NCI-H2107 treated with DMSO at 0.1 percent for 48 hours (cell line): ENCODE results near the gene KCNAB1.

ENCODE experiments used
- DNase-seq: peaks from one replicate; lab custom pipeline; 2025; ENCODE audit not compliant: unreplicated experiment; lab: John Stamatoyannopoulos, UW

Gene KCNAB1

GRCh38 chr3:156527060-156527459 is 406.7 kb downstream of the KCNAB1 start:
- DNase-seq: no peak

DNA sequence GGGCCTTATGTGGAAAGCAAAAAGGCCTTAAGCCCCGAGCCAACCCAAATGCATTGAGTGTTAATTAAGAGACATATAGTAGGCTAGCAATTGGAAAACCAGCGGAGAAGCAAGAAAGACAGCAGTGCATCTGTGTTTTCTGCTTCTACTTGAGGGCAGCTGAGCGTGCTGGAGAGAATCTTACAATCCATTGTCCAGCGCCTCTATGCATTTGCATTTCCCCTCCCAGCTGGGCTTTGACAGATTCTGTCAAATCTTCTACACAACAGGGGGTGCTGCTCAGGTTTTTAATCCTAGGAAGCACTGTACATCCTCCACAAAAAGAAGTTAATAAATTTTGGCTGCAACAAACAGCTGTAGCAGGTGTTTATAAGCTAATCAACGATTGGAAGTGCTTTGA is 410.6 kb downstream of the KCNAB1 start:
- DNase-seq: no peak

DNA sequence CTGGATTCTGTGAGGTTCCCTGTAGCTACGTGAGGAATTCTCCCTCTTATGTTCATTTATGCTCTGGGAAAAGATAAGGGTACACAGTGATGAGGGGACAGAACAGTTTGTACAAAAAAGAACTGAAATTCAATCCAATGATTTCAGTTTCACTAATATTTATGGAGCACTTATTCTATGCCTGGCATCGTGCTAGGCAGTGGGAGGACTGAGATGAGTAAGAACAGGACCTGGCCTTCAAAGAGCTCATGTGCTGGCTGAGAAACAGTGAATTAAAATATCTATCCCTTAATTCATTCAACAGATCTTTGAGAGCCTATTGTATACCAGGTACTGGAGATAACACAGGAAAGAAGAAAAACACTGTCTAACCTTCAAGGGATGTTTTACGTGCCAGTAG is 412.4 kb downstream of the KCNAB1 start:
- DNase-seq: no peak

DNA sequence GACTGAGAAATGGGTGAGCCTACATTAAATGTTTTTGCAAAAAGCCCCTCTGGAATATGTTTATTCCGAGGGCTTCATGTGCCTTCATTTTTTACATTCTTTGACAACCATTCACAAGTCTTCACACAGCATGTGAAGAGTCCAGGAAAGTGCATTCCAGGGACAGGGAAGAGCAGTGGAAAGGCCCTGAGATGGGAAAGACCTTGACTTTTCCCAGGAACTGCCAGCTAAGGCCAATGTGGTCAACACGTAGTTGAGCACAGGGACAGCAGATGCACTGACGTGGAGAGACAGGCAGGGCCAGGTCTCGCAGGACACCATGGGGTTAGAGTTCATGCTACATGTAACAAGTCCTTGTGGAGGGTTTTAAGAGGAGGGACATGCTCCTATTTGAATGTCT is 412.8 kb downstream of the KCNAB1 start:
- DNase-seq: no peak

GRCh38 chr3:156535162-156535627 is 414.8 kb downstream of the KCNAB1 start:
- DNase-seq: peak; percentile 28

- no peak for DNase-seq
These were observed 415.4 kb downstream of the KCNAB1 start for GRCh38 chr3:156535798-156536197.

DNA sequence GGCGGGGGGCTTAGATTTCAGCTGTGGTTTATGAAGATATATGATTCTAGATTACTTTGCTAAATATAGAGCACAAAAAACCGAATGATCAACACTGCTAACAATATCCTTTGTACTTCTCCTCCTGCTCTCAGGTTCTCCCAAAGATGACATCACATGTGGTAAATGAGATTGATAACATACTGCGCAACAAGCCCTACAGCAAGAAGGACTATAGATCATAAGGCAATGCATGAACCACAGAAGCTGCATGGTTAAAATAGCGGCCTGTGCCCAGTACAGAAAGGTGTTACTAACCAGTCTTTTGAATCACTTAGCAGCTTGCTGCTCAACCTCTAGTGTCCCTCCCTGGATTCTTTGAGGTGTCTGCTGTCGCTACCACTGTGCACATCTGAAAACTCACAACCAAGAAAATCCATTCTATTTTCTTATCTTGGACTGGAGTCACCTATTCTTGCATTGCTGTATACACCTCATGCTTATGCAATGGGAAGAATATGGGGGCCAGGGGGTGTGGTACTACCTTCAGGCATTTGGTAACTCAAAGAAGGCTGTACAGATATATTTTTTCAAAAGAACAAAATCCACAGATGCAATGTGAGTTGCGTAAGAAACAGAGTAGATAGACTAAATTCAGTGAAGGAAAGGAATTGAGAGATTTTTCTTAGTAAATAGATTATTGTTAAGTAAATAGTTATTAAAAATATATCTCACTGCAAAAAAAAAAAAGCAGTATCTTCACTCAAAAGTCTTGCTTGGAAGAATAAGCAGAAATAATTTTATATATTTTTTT is 416.3 kb downstream of the KCNAB1 start:
- DNase-seq: no peak

DNA sequence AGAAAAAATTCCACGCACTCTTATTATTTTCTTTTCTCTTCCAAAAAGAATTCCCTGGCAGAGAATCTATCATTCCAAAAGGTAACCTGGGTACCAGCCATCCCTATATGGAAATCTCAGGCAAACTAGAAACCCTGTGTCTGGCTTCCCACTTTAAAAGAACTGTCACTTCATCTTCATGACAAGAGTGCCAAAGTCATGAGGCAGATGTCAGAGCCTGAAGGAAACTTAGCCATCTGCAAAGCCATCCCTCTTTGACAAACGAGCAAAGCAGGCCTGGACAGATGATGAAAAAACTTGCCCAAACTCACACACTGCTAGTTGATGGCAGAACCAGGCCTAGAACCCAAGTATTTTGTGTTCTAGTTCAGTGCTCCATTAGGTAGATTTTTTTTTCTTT is 418.7 kb downstream of the KCNAB1 start:
- DNase-seq: no peak

DNA sequence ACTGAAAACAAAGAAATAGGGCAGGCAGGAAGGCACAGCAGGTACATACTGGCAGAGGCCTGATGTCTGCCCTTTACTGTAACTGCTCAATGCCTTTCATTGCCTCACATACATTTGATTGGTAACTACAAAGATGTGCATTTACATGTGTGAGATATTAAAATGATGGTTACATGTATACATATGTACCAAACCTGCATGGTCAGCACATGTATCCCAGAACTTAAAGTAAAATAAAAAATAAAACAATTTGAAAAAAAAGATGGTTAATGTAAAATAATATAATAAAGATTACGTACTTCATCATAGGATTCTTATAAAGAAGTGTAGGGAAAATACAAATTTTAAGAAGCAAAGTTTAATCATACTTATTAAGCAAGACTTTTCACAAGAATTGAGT is 419.4 kb downstream of the KCNAB1 start:
- no peak for DNase-seq

GRCh38 chr3:156542101-156543042 is 422.0 kb downstream of the KCNAB1 start:
- DNase-seq: no peak

GRCh38 chr3:156543043-156543555 is 422.7 kb downstream of the KCNAB1 start:
- DNase-seq: no peak

- DNase-seq: no peak
These were observed 427.3 kb downstream of the KCNAB1 start for GRCh38 chr3:156547637-156548036.

DNA sequence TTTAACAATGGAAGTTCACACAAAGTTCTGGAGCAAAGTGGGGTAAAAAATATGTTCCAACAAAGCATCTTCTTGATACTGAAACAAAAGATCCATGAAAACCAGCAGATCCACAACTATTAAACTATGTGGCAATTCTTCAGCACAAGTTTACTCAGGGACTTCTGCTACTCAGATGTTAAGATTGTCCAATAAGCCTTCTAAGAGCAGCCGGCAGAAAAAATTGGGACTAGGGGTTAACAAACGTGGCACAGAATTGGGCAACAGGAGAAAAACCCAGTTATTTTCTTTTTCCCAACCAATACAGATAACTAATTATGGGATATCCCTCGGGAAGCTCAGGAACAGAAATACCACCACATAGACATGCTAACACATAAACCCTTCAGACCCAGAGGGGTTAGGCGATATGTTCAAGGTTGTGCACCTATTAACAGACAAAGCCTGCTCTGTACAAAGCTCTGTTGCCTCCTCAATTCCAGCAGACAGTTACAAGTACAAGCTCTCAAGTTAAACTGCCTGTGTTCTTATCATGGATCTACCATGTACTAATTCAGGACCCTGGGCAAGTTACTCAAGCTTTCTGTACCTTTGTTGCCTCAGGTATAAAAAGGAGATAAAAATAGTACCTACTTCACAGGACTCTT is 427.8 kb downstream of the KCNAB1 start:
- DNase-seq: no peak

- no peak for DNase-seq
These were observed 428.5 kb downstream of the KCNAB1 start for GRCh38 chr3:156548902-156549301.

DNA sequence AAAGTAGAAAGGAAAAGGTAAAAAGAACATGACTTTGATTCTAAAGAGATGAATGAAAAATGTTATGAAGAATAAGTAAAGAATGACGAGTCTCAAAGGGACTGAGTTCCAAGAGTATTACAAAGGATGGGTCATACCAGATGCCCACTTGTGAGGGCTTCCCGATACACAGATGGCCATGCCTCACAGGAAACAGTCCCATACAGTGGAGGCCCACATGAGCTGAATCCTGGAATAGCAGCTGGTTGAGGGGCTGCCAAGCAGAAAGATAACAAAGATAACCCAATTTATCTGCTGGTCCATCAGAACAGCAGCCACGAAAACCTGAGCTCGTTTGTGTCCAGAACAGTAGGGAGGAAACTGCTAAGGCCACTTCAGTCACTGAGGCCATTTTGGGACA is 430.9 kb downstream of the KCNAB1 start:
- no peak for DNase-seq

- DNase-seq: no peak
These were observed 431.4 kb downstream of the KCNAB1 start for GRCh38 chr3:156551746-156552145.

GRCh38 chr3:156552973-156553372 is 432.6 kb downstream of the KCNAB1 start:
- DNase-seq: no peak

GRCh38 chr3:156553705-156554356 is 433.5 kb downstream of the KCNAB1 start:
- no peak for DNase-seq

GRCh38 chr3:156554515-156554841 is 434.1 kb downstream of the KCNAB1 start:
- DNase-seq: no peak

- DNase-seq: peak; percentile 100
These were observed 434.7 kb downstream of the KCNAB1 start, which contains the start of gene SSR3 for GRCh38 chr3:156554842-156555687. TSS of gene SSR3 (minus strand) at chr3:156555117. CDS start at chr3:156555089, 28 bp downstream.
